HG03432 (cell line): ENCODE results near the gene PEX11A.

Experiments used
- ATAC-seq: cut with Tn5 transposase; IDR thresholded peaks from one replicate; pipeline ENCODE4 v1.9.1; 2021; ENCODE audit warnings: mild to moderate bottlenecking, moderate library complexity; ENCODE audit not compliant: unreplicated experiment

PEX11A gene

DNA sequence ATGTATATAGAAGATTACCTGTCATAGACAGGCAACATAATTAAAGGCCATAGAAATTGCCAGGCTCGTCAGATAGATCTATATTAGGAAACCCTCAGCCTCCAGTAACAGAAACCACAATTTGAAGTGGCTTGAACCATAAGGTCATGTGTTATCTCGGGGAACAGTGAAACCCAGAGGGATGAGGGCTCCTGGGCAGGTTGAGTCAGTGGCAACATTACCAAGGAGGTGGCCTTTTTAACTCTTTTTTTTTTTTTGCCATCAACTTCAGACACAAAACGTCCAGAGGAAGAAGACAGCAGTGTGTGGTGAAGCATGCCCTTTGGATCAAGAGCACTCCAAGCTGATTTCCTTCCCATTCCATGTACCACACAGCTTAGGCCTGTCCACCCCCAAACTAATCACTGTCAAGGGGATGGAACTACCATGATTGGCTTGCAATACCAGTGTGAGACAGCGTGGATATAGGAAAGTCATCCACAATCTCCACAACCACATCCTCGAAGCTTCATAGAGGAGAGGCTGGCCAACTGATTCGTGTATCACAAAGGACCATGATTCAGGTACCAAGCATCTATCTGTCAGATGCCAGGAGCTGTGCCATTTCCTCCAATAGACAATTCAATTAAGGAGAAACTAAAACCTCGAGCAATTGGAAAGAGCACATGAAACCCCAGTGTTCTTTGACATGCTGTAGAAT lies 34.3 kb downstream of the PEX11A start:
- no peak for ATAC-seq

DNA sequence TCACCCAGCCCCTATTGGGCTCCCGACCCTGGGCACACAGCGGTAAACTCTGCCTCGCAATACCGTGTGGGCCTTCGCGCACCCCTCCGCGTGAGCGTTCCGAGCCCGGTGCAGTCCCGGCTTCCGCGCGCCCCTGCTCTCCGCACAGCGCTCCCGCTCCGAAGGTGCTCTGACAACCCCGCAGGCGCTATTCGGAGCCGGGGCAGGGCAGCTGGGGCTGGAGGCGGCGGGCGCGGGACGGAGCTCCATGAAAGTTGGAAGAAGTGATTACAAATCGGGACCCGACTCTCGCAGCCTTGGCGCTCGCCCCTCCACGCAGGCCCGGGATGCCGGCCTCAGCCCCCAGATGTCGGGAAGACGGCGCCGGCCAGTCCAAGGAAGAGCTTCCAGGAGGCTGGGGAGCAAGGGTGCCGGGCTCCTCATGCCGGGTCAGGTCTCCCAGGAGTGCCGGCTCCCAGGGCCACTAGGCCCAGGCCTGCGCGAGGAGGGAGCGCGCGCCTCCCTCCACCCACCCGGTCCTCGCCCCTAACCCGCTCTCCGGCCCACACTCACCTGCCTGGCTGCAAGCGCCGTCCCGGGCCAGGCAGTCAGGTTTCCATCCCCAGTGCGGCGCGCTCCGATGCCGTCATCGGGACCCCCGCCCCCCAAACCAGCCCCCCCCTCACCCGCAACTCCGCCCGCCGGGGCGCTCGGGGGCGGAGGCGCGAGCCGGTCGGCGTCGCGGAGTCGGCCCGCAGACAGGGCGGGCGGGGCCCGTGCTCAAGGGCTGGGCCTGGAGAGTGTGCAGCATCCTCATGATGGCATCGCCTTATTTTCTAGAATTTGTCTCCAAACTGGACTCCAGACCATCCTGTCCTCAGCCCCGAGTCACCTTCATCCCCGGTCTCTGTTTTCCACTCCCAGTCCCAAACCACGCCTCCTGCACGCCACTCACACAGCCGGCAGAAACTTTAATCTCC lies 35.4 kb downstream of the PEX11A start, which contains the start of gene KIF7:
Gene KIF7, minus strand, starts transcription at position 621 of the 959 bp plus-strand sequence. CDS start 2,537 bp downstream, outside the sequence.
- no peak for ATAC-seq

DNA sequence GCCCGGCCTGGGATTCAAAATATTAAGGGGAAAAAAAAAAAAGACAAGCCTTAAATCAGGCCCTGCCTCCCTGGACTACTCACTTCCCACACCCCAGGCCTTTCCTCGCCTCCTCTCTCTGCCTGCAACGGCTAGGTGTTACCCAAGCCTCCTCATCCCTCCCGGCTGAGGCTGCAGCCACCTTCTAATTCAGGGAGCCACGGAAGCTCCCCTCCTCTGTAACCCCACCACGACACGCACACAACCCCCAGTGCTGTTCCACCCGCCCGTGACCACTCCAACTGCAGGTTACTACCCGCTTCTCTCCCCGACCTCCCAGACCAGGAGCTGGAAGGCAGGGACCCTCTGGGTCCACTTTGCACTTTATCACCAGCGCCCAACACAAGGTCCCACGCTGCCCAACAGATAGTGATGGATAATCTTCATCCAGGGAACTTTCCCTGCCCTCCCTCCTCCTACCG lies 36.2 kb downstream of the PEX11A start:
- ATAC-seq, result no peak

GRCh38 chr15:89653578-89653977 lies 37.0 kb downstream of the PEX11A start:
- ATAC-seq, result no peak

DNA sequence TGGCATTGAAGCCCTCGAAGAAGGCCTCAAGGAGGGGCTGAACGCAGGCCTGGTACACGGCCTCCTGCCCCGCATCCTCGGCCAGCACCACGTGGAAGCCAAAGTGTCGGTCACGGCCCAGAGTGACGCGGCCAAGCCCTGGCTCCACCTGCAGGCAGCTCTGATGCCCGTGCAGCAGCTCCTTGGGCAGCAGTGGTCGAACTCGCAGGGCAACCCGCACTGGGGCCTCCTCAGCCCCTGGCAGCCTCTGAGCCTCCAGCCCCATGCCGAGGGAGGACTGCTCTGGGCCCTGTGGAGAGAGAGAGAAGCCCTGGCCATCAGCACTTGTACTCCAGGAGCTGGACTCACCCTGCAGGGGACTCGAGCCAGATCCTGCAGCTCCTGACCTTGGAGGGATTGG lies 37.9 kb downstream of the PEX11A start:
- no peak for ATAC-seq

- ATAC-seq, result no peak
Observed at GRCh38 chr15:89652131-89652530, 38.4 kb downstream of the PEX11A start.

GRCh38 chr15:89649716-89650115 lies 40.8 kb downstream of the PEX11A start:
- ATAC-seq, result no peak

GRCh38 chr15:89649013-89649625 lies 41.4 kb downstream of the PEX11A start:
- ATAC-seq, result no peak

GRCh38 chr15:89648106-89649012 lies 42.2 kb downstream of the PEX11A start:
- no peak for ATAC-seq

DNA sequence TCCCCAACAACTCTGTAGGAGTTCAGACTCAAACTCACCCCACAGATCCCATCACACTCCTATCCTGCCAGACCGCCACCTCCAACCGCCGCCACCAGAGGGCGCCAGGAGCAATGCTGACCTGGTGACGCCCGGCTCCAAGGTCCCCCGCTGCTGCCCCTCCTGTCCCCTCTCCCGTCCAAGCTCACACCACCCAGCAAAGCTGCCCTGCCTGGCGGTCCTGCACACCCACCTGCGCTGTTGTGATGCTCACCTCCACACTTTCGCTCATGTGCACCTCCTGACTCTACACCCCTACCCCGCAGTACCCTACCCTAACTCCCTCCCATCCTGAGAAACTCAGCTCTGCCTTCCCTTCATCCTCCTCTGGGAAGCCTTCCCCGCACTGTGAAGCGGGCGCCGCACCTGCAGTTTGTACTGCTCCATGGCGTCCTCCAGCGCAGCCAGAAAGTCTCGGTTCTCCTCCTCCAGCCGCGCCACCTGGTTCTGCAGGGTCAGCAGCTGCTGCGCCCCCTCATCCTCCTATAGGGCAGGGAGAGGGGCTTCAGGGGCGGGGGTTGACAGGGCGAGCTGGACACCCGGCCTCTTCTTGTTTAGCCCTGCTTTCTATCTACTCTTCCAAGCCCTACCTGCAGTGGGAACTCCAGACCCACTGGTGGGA lies 43.2 kb downstream of the PEX11A start:
- ATAC-seq, result peak; percentile 71

DNA sequence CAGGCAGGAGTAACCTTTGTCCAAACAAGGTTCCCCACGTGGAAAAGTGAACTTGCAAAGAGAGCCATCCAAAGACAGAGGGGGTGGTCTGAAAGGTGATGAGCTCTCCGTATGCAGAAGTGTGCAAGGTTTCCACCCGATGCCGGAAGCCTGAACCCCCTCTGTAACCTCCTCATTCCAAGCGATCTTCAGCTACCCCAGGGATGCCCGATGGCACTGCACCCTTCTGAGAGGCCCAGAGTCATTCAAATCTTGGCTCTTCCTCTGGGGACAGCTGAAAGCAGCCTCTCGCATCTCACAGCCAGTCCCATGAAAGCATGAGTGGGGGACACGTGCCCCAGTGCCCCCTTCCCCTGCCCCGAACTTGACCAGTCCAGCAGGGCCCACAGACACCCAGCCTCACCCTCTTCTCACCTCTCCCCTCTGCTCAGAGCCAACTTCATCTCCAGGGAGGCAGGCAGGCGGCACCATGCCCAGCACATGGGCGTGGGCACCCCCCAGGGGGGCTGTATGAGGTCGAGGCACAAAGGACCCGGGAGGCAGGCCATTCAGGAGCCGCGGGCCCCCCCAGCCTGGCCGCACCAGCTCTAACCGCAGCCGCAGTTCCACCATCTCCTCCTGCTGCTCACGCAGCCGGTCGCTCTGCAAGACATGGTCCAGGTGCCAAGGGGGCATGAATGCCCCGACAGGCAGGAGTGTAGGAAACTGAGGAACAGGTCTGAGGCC lies 44.0 kb downstream of the PEX11A start:
- ATAC-seq, result no peak

DNA sequence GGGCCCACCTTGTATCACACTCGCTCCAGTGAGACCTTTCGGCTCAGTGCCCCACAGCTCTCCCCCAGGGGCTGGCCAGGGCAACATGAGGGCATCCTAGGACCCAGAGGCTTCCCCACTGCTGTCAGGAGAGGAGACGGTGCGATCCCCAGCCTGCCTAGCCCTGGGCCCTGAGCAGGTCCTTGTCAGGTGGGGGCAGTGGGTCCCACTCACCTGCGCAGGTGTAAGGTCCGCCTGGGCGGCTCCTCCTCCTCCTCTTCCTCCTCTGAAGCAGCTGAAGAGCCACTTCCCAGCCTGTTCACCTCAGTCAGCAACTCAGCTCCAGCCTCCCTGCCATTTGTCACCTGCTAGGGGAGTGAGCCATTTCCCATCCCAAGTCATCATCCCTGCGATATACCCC lies 44.9 kb downstream of the PEX11A start:
- ATAC-seq, result no peak

GRCh38 chr15:89642106-89642505 lies 48.4 kb downstream of the PEX11A start:
- no peak for ATAC-seq

GRCh38 chr15:89641053-89641452 lies 49.5 kb downstream of the PEX11A start:
- no peak for ATAC-seq

GRCh38 chr15:89640245-89640644 lies 50.3 kb downstream of the PEX11A start:
- no peak for ATAC-seq

DNA sequence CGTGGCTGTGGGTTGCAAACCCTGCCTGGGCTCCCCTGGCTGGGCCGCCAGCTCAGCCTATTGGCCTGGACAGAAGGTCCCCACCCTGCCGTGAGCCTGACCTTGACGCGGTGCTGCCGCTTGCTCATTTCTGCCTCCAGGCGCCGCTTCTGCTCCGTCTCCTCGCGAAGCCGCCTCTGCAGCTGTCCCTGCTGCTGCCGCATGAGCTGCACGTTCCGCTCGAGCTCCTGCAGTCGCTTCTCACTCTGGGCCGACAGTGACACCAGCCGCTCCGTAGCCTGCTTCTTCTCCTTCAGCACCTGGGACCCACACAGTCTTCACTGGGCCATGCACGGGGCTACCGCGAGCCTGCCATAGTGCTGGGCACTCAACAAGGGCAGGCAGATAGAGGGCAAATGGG lies 57.0 kb downstream of the PEX11A start:
- ATAC-seq, result no peak

DNA sequence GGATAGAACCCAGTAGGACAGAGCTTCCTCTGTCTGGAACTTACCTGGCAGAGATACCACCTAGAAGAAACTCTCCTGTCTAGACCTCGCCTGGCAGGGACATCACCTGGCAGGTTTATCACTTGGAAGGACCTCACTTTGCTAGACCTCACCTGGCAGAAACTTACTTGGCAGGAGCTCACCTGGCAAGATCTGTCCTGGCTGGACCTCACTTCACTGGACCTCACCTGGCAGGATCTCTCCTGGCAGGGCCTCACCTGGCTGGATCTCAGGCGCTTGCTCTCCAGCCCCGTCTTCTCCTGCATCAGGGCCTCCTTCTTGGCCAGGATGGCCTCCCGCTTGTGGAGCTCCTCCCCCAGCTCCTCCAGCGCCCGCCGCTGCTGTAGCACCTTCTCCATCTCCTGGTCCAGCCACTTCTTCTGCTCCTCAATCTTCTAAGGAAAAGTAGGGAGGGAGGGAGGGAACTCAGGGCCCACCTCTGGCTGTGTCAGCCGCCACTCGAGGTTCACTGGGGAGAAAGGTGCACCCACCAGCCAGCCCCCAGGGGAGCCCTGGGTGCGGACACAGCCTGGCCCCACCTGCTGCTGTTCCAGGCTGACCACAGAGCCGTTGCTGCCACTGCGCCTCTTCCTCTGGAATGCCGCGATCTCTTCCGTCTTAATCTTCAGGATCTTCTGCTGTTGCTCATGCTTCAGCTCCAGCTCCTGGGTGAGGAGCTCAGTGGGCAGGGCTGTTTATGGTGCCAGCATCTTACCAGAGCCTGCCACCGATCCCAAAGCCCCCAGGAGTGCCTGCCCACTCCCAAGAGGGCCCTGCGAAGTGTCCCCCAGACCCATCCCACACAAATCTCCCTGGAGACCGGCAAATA lies 57.8 kb downstream of the PEX11A start:
- no peak for ATAC-seq

- ATAC-seq, result no peak
Observed at GRCh38 chr15:89631902-89632264, 58.7 kb downstream of the PEX11A start.
